Measurements from ENCODE around the gene FMR1. TPM values are rescaled to one million over a fixed set of nuclear protein-coding genes. Genes with fewer than 3 reads are reported as not detected.

Gene FMR1
- total and polyA plus RNA-seq, 2 experiments from 2014 or later, result 35.1 to 53.6 TPM

DNA sequence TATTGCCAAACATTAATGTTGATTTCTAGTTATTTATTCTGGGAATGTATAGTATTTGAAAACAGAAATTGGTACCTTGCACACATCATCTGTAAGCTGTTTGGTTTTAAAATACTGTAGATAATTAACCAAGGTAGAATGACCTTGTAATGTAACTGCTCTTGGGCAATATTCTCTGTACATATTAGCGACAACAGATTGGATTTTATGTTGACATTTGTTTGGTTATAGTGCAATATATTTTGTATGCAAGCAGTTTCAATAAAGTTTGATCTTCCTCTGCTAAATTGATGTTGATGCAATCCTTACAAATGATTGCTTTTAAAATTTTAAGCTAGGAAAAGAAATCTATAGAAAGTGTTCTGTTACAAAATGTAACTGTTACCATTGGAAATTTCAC, 38.6 kb downstream of the FMR1 start:
- Histone ChIP-seq H3K9me2 (replicated peaks; ENCODE audit: insufficient read depth) (no peaks in the 10 kb centered on the region), H3K79me2 (no peaks in the 10 kb centered on the region), H3K9me3 (ENCODE audit: low read depth) (no peaks in the 10 kb centered on the region), H3K27ac (no peak overlapping the region), H3K4me1 (ENCODE audit: insufficient read depth) (no peaks in the 10 kb centered on the region), H2AFZ (no peak overlapping the region), H4K20me1 (ENCODE audit: insufficient read depth, poor library complexity, severe bottlenecking) (no peaks in the 10 kb centered on the region), H3K36me3 (replicated peaks; ENCODE audit: insufficient read depth, low read depth) (peaks cover 3% of the 10 kb centered on the region), H3K4me3 (no peak overlapping the region), H3K27me3 (no peaks in the 10 kb centered on the region), H3K4me2 (no peak overlapping the region)
- WGBS (ENCODE audit: low lambda C conversion rate, missing lambda C conversion rate), result 45% methylated on average over 1 of the region's 1 CpG
- no peak for DNase-seq (ENCODE audit: low spot score)
- TF ChIP-seq EZH2phosphoT487 (IDR thresholded peaks at IDR 0.05; ENCODE audit: low read depth, severe bottlenecking, unreplicated experiment), result no peak
- TF ChIP-seq, protein P1, sequence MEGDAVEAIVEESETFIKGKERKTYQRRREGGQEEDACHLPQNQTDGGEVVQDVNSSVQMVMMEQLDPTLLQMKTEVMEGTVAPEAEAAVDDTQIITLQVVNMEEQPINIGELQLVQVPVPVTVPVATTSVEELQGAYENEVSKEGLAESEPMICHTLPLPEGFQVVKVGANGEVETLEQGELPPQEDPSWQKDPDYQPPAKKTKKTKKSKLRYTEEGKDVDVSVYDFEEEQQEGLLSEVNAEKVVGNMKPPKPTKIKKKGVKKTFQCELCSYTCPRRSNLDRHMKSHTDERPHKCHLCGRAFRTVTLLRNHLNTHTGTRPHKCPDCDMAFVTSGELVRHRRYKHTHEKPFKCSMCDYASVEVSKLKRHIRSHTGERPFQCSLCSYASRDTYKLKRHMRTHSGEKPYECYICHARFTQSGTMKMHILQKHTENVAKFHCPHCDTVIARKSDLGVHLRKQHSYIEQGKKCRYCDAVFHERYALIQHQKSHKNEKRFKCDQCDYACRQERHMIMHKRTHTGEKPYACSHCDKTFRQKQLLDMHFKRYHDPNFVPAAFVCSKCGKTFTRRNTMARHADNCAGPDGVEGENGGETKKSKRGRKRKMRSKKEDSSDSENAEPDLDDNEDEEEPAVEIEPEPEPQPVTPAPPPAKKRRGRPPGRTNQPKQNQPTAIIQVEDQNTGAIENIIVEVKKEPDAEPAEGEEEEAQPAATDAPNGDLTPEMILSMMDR (IDR thresholded peaks at IDR 0.05; ENCODE audit: poor library complexity), result no peak

DNA sequence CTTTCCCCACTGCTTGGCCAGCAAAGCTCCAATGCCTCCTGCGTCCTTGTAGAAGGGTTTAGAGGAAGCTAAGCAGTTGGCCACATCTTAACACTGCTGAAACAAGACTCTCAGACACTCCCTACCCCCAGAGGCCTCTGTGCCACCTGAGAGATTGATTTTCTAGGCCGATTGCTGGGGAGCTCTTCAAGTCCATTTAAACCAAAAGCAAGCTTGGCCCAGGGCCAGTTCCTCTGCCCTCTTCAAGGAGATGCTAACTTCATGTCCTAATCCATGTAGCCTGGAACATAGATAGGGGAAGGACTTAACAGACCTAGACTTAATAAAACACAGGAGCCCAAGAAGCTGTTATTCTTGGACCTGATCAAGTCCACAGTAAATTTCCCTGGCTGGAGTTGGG, 42.3 kb downstream of the FMR1 start:
- no peaks in the 10 kb centered on the region for H4K20me1 ChIP-seq (ENCODE audit: insufficient read depth, poor library complexity, severe bottlenecking)
- no peak overlapping the region for H3K27ac ChIP-seq
- H3K9me3 ChIP-seq (ENCODE audit: low read depth), result no peaks in the 10 kb centered on the region
- H2AFZ ChIP-seq, result no peak overlapping the region
- H3K4me1 ChIP-seq (ENCODE audit: insufficient read depth), result no peaks in the 10 kb centered on the region
- H3K79me2 ChIP-seq, result no peaks in the 10 kb centered on the region
- 48% methylated on average over 2 of the region's 2 CpGs for whole genome bisulfite sequencing (ENCODE audit: low lambda C conversion rate, missing lambda C conversion rate)
- H3K4me2 ChIP-seq, result no peak overlapping the region
- TF ChIP-seq EZH2 (IDR thresholded peaks at IDR 0.05; ENCODE audit: borderline replicate concordance), result no peak
- TF ChIP-seq EZH2phosphoT487 (IDR thresholded peaks at IDR 0.05; ENCODE audit: low read depth, severe bottlenecking, unreplicated experiment), result no peak
- TF ChIP-seq, protein P1 (IDR thresholded peaks at IDR 0.05; ENCODE audit: poor library complexity), result no peak
- no peaks in the 10 kb centered on the region for H3K9me2 ChIP-seq (replicated peaks; ENCODE audit: insufficient read depth)
- no peak for DNase-seq (ENCODE audit: low spot score)
- no peak overlapping the region for H3K4me3 ChIP-seq
- no peaks in the 10 kb centered on the region for H3K36me3 ChIP-seq (replicated peaks; ENCODE audit: insufficient read depth, low read depth)
- no peaks in the 10 kb centered on the region for H3K27me3 ChIP-seq

DNA sequence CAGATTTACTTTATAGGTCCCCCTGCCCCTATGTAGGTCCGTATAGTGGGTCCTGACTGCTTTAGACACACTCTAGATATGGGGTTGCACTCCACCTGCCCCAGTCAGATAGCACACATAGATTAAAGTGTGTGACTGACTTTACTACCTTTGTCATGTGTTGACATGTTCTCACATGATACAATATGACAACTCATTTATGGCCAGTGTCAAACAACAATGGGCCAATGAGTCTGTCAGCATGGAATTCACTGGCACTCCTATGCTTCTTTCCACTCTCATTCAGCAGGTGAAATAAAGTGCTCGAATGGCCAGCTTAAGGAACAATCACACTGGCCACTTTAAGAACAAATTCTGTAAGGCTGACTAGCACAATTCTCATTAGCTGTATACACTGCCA, 45.6 kb downstream of the FMR1 start:
- Histone ChIP-seq H3K36me3 (replicated peaks; ENCODE audit: insufficient read depth, low read depth) (no peaks in the 10 kb centered on the region), H3K9me3 (ENCODE audit: low read depth) (no peaks in the 10 kb centered on the region), H4K20me1 (ENCODE audit: insufficient read depth, poor library complexity, severe bottlenecking) (no peaks in the 10 kb centered on the region), H2AFZ (no peak overlapping the region), H3K4me2 (no peak overlapping the region), H3K4me3 (no peak overlapping the region), H3K79me2 (no peaks in the 10 kb centered on the region), H3K4me1 (ENCODE audit: insufficient read depth) (no peaks in the 10 kb centered on the region), H3K27me3 (no peaks in the 10 kb centered on the region), H3K27ac (no peak overlapping the region), H3K9me2 (replicated peaks; ENCODE audit: insufficient read depth) (no peaks in the 10 kb centered on the region)
- WGBS (ENCODE audit: low lambda C conversion rate, missing lambda C conversion rate), result 72% methylated on average over 2 of the region's 2 CpGs
- no peak for TF ChIP-seq EZH2 (IDR thresholded peaks at IDR 0.05; ENCODE audit: borderline replicate concordance)
- TF ChIP-seq, protein P1 (IDR thresholded peaks at IDR 0.05; ENCODE audit: poor library complexity), result no peak
- no peak for TF ChIP-seq EZH2phosphoT487 (IDR thresholded peaks at IDR 0.05; ENCODE audit: low read depth, severe bottlenecking, unreplicated experiment)
- no peak for DNase-seq (ENCODE audit: low spot score)

DNA sequence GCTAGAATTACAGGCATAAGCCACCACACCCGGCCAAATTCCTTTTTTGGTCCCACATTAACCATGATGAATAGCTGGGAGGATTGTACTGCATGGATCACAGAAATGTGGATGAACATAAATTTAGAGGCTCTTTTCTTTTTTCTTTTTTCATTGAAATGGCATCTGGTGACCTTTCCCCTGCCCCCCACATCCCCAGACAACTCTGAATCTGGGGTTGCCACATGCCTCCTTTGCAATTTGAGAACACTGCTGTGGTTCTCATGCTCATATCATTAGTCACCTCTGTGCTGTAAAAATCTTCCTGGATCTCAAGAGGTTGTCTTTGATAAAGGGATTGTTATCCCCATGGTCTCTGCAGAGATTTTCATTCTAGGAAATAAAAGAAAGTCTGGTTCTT, 46.6 kb downstream of the FMR1 start:
- Histone ChIP-seq H3K79me2 (no peaks in the 10 kb centered on the region), H3K4me3 (no peak overlapping the region), H3K4me2 (no peak overlapping the region), H3K9me2 (replicated peaks; ENCODE audit: insufficient read depth) (no peaks in the 10 kb centered on the region), H3K27ac (no peak overlapping the region), H3K36me3 (replicated peaks; ENCODE audit: insufficient read depth, low read depth) (no peaks in the 10 kb centered on the region), H3K4me1 (ENCODE audit: insufficient read depth) (no peaks in the 10 kb centered on the region), H3K9me3 (ENCODE audit: low read depth) (no peaks in the 10 kb centered on the region), H4K20me1 (ENCODE audit: insufficient read depth, poor library complexity, severe bottlenecking) (no peaks in the 10 kb centered on the region), H3K27me3 (no peaks in the 10 kb centered on the region), H2AFZ (no peak overlapping the region)
- TF ChIP-seq, protein P1 (IDR thresholded peaks at IDR 0.05; ENCODE audit: poor library complexity), result no peak
- no peak for TF ChIP-seq EZH2 (IDR thresholded peaks at IDR 0.05; ENCODE audit: borderline replicate concordance)
- 50% methylated on average over 1 of the region's 1 CpG for WGBS (ENCODE audit: low lambda C conversion rate, missing lambda C conversion rate)
- DNase-seq (ENCODE audit: low spot score), result no peak
